ENCODE results near the gene PPP2R2C. TPM values are rescaled to one million over a fixed set of nuclear protein-coding genes. Genes with fewer than 3 reads are reported as not detected.

Gene PPP2R2C
- total RNA-seq, 1 experiment from 2014 or later: not detected

DNA sequence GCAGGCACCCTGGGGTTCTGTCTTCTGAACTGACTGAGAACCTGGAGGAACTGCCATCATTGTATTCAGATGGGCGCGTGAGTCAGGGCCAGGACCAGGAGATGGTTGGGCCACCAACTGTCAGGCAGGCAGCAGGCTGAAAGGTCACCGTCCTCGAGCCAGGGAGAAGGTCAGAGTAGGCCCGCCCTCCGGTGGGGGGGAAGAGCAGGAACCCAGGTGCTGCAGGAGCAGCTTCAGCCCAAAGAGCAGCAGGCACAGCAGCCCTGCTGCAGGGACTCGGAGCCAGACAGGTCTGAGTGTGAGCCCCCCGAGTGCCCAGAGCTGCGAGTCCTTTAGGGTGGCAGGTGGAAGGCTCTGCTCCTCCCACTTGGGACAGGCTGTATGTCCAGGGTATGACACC is 176.4 kb downstream of the PPP2R2C start:
- TF ChIP-seq EZH2 (IDR thresholded peaks at IDR 0.05; ENCODE audit: borderline replicate concordance, low read depth, low read length, poor library complexity, severe bottlenecking) (no peak), CTCF (conservative IDR thresholded peaks at IDR 0.05; ENCODE audit: low read depth, low read length) (no peak)
- intact Hi-C loops (cut with micrococcal nuclease; ENCODE audit: unreplicated experiment): no loop called here
- H3K27ac ChIP-seq (ENCODE audit: low read depth, low read length, poor library complexity, severe bottlenecking): no peak overlapping the region
- H3K4me1 ChIP-seq (ENCODE audit: insufficient read depth, low read length, poor library complexity, severe bottlenecking): no peaks in the 10 kb centered on the region
- POLR2A ChIA-PET (ENCODE audit: low non-redundant PET): no interaction called here
- no TSS peak for BruUV-seq (replicated peaks)
- CTCF ChIA-PET: no interaction called here
- H3K36me3 ChIP-seq (ENCODE audit: insufficient read depth, low read length, poor library complexity, severe bottlenecking): no peaks in the 10 kb centered on the region
- no peaks in the 10 kb centered on the region for H3K27me3 ChIP-seq (replicated peaks; ENCODE audit: insufficient read depth, low read depth, low read length, poor library complexity)
- H3K9me3 ChIP-seq (ENCODE audit: low read depth, low read length, poor library complexity, severe bottlenecking): no peaks in the 10 kb centered on the region
- no peak for DNase-seq (ENCODE audit: low spot score)
- H3K4me3 ChIP-seq (ENCODE audit: low read depth, low read length, poor library complexity, severe bottlenecking): no peak overlapping the region

DNA sequence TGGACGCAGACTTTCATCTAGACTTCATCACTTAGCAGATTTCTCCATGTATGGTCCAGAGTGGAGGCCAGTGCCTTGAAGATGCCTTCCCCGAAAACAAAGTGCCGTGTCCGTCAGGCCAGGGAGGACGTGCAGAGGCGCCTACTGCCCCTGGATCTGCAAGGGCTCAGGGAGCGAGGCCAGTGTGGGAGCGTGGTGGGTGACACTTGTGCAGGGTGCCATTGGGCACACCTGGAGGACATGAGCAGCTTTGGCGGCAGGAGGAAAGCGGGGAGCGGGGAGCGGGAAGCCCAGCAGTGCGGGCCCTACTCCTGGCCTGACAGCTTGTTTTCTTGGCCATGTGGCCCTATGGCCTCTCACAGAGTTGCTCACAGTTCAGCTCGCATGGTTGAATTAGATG is 176.9 kb downstream of the PPP2R2C start:
- H3K27ac ChIP-seq (ENCODE audit: low read depth, low read length, poor library complexity, severe bottlenecking): no peak overlapping the region
- no peaks in the 10 kb centered on the region for H3K4me1 ChIP-seq (ENCODE audit: insufficient read depth, low read length, poor library complexity, severe bottlenecking)
- no peak overlapping the region for H3K4me3 ChIP-seq (ENCODE audit: low read depth, low read length, poor library complexity, severe bottlenecking)
- no peaks in the 10 kb centered on the region for H3K9me3 ChIP-seq (ENCODE audit: low read depth, low read length, poor library complexity, severe bottlenecking)
- CTCF ChIA-PET: no interaction called here
- intact Hi-C loops (cut with micrococcal nuclease; ENCODE audit: unreplicated experiment): no loop called here
- POLR2A ChIA-PET (ENCODE audit: low non-redundant PET): no interaction called here
- no peak for DNase-seq (ENCODE audit: low spot score)
- no TSS peak for BruUV-seq (replicated peaks)
- no peaks in the 10 kb centered on the region for H3K36me3 ChIP-seq (ENCODE audit: insufficient read depth, low read length, poor library complexity, severe bottlenecking)
- H3K27me3 ChIP-seq (replicated peaks; ENCODE audit: insufficient read depth, low read depth, low read length, poor library complexity): no peaks in the 10 kb centered on the region
- no peak for TF ChIP-seq CTCF (conservative IDR thresholded peaks at IDR 0.05; ENCODE audit: low read depth, low read length)
- no peak for TF ChIP-seq EZH2 (IDR thresholded peaks at IDR 0.05; ENCODE audit: borderline replicate concordance, low read depth, low read length, poor library complexity, severe bottlenecking)

- no TSS peak for BruUV-seq (replicated peaks)
- Histone ChIP-seq H3K27me3 (replicated peaks; ENCODE audit: insufficient read depth, low read depth, low read length, poor library complexity) (no peaks in the 10 kb centered on the region), H3K4me1 (ENCODE audit: insufficient read depth, low read length, poor library complexity, severe bottlenecking) (no peaks in the 10 kb centered on the region), H3K27ac (ENCODE audit: low read depth, low read length, poor library complexity, severe bottlenecking) (no peak overlapping the region), H3K9me3 (ENCODE audit: low read depth, low read length, poor library complexity, severe bottlenecking) (no peaks in the 10 kb centered on the region), H3K36me3 (ENCODE audit: insufficient read depth, low read length, poor library complexity, severe bottlenecking) (no peaks in the 10 kb centered on the region), H3K4me3 (ENCODE audit: low read depth, low read length, poor library complexity, severe bottlenecking) (no peak overlapping the region)
- intact Hi-C loops (cut with micrococcal nuclease; ENCODE audit: unreplicated experiment): no loop called here
- POLR2A ChIA-PET (ENCODE audit: low non-redundant PET): no interaction called here
- TF ChIP-seq EZH2 (IDR thresholded peaks at IDR 0.05; ENCODE audit: borderline replicate concordance, low read depth, low read length, poor library complexity, severe bottlenecking) (no peak), CTCF (conservative IDR thresholded peaks at IDR 0.05; ENCODE audit: low read depth, low read length) (no peak)
- CTCF ChIA-PET: no interaction called here
- no peak for DNase-seq (ENCODE audit: low spot score)
Observed at GRCh38 chr4:6294705-6295421, 177.6 kb downstream of the PPP2R2C start.
